ENCODE data around the gene TRIM28.
A peak's percentile ranks its signal among the peaks of the same experiment; 100 is the strongest.

Gene TRIM28

GRCh38 chr19:58549664-58550361 lies 5.9 kb downstream of the TRIM28 start:
- DNase-seq (ENCODE audit: low spot score): no peak

GRCh38 chr19:58550362-58551122 lies 6.7 kb downstream of the TRIM28 start:
- no peak for DNase-seq (ENCODE audit: low spot score)

GRCh38 chr19:58551123-58551497 lies 7.2 kb downstream of the TRIM28 start:
- DNase-seq (ENCODE audit: low spot score): no peak

- DNase-seq (ENCODE audit: low spot score): peak; percentile 27
Observed at GRCh38 chr19:58551577-58552471, 8.0 kb downstream of the TRIM28 start.

- peak; percentile 18 for DNase-seq (ENCODE audit: low spot score)
Observed at GRCh38 chr19:58552655-58553054, 8.8 kb downstream of the TRIM28 start.

- DNase-seq (ENCODE audit: low spot score): no peak
Observed at GRCh38 chr19:58553799-58554493, 10.1 kb downstream of the TRIM28 start.

GRCh38 chr19:58554494-58555368 lies 10.9 kb downstream of the TRIM28 start, which contains the start of gene CHMP2A:
TSS of gene CHMP2A (minus strand) at chr19:58555105. CDS start at chr19:58554212, 893 bp downstream.
- peak; percentile 96 for DNase-seq (ENCODE audit: low spot score)

GRCh38 chr19:58555369-58555885 lies 11.6 kb downstream of the TRIM28 start:
- no peak for DNase-seq (ENCODE audit: low spot score)

- peak; percentile 6 for DNase-seq (ENCODE audit: low spot score)
Observed at GRCh38 chr19:58555920-58556621, 12.2 kb downstream of the TRIM28 start.

- no peak for DNase-seq (ENCODE audit: low spot score)
Observed at GRCh38 chr19:58556622-58557220, 12.9 kb downstream of the TRIM28 start.

GRCh38 chr19:58557221-58558065 lies 13.6 kb downstream of the TRIM28 start:
- peak; percentile 6 for DNase-seq (ENCODE audit: low spot score)

- peak; percentile 29 for DNase-seq (ENCODE audit: low spot score)
Observed at GRCh38 chr19:58558066-58558622, 14.3 kb downstream of the TRIM28 start, which contains the start of gene UBE2M. TSS of gene UBE2M (minus strand) at chr19:58558611. CDS start at chr19:58558381, 230 bp downstream.

GRCh38 chr19:58558623-58559274 lies 14.9 kb downstream of the TRIM28 start:
- peak; percentile 97 for DNase-seq (ENCODE audit: low spot score)

GRCh38 chr19:58559275-58560006 lies 15.6 kb downstream of the TRIM28 start:
- peak; percentile 100 for DNase-seq (ENCODE audit: low spot score)

GRCh38 chr19:58560007-58560887 lies 16.4 kb downstream of the TRIM28 start:
- peak; percentile 6 for DNase-seq (ENCODE audit: low spot score)

GRCh38 chr19:58560921-58561320 lies 17.1 kb downstream of the TRIM28 start:
- peak; percentile 5 for DNase-seq (ENCODE audit: low spot score)

All from HuH-7.5 (cell line).